C4-2B (cell line): ENCODE measurements around the gene TAGLN2.

Source experiments
- CTCF ChIP-seq: fragments of 450-650 bp; conservative IDR thresholded peaks from 2 replicates; pipeline ENCODE4 v1.5.1; 2017; ENCODE audit warnings: mild to moderate bottlenecking
- ZFX ChIP-seq: fragments of 450-650 bp; IDR thresholded peaks from 2 replicates; pipeline ENCODE4 v1.6.1; 2017

DNA sequence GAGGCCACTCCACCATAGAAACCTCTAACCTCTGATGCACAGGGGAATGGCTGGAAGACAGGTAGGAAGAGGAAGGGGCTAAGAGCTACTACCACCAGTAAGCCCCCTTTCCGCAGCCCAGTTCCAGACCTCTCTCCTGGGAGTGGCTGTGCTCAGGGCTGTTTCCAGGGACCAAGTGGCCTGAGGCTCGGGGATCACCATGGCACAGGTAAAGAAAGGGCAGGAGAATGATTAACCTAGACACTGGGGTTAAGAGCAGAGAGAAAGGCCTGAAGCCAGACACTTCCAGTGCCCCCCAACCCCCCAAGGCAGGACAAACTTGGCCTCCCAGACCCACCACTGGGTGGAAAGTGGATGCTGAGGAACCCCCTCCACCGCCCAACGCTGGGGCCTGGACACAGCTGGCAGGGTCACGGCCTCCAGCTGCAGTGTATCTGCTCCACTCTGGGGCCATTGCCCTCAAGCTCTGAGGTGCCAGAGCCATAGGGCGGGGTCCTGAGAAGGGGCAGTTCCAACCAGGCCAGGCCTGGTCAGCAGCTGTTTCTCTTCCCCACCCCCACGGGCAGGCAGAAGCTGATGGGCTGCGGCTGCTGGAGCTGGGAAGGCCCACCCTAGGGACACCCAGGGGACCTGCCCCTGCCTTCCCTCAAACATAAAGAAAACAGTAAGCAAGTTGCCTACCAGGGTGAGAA is 2.6 kb downstream of the TAGLN2 start:
- no peak for TF ChIP-seq CTCF
- no peak for TF ChIP-seq ZFX
